GM10266 (cell line): ENCODE data around the gene RNASET2.

Source experiments
- DNase-seq: peaks from one replicate; pipeline ENCODE4 v3.0.0; 2012; ENCODE audit errors: extremely low spot score
- CTCF ChIP-seq: IDR thresholded peaks from 2 replicates; pipeline ENCODE4 v1.5.1; 2012; ENCODE audit warnings: mild to moderate bottlenecking, low read depth; ENCODE audit not compliant: control insufficient read depth, insufficient read depth; ENCODE audit errors: missing control alignments

Gene RNASET2

GRCh38 chr6:166905013-166905412 lies 51.3 kb downstream of the RNASET2 start:
- no peak for TF ChIP-seq CTCF
- no peak for DNase-seq

DNA sequence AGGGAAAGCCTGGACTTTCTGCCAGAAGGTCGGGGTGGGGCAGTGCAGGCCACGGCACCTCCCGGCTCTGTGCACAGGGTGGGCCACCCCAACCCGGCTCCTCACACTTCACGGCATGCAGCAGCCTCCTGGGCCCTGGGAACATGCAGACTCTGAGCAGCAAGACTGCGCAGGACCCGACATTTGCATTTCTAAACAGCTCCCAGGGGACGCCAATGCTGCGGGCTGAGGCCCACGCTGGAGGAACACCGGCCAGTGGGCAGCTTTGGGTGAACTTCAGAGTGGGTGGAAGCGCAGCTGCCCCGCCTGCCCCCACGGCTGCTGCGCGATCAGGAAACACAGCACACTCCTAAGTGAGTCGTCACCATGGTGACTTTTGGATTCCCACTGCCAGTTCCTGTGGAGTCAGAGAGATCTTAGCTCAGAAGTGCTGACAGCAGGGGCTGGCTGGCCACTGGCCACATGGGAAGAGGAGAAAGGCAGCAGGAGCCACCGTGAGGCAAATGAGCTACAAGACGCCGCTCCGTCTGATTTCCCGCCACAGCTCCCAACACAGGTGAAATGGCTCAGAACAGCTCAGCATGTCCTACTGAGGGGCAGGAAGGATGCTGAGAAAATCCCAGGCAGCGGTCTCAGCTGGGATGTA lies 52.1 kb downstream of the RNASET2 start:
- TF ChIP-seq CTCF, result no peak
- no peak for DNase-seq

- DNase-seq, result no peak
- TF ChIP-seq CTCF, result no peak
Measured at GRCh38 chr6:166903500-166903899, 52.9 kb downstream of the RNASET2 start.

GRCh38 chr6:166903027-166903426 lies 53.3 kb downstream of the RNASET2 start:
- DNase-seq, result no peak
- no peak for TF ChIP-seq CTCF

GRCh38 chr6:166902211-166902755 lies 54.1 kb downstream of the RNASET2 start:
- TF ChIP-seq CTCF, result no peak
- DNase-seq, result no peak

- DNase-seq, result no peak
- no peak for TF ChIP-seq CTCF
Measured at GRCh38 chr6:166901626-166902025, 54.7 kb downstream of the RNASET2 start.

GRCh38 chr6:166900956-166901607 lies 55.3 kb downstream of the RNASET2 start:
- no peak for TF ChIP-seq CTCF
- no peak for DNase-seq
